SHP77 treated with DMSO at 0.1 percent for 48 hours (cell line): Measurements from ENCODE around the gene GPN3.
"Not testable (repeated sequence)": the region's sequence is repeated elsewhere in the genome, so short reads cannot be mapped to it uniquely, and the experiment has no call there.

Source experiments
- DNase-seq: peaks from one replicate; lab custom pipeline; 2025; lab: John Stamatoyannopoulos, UW

Gene GPN3

DNA sequence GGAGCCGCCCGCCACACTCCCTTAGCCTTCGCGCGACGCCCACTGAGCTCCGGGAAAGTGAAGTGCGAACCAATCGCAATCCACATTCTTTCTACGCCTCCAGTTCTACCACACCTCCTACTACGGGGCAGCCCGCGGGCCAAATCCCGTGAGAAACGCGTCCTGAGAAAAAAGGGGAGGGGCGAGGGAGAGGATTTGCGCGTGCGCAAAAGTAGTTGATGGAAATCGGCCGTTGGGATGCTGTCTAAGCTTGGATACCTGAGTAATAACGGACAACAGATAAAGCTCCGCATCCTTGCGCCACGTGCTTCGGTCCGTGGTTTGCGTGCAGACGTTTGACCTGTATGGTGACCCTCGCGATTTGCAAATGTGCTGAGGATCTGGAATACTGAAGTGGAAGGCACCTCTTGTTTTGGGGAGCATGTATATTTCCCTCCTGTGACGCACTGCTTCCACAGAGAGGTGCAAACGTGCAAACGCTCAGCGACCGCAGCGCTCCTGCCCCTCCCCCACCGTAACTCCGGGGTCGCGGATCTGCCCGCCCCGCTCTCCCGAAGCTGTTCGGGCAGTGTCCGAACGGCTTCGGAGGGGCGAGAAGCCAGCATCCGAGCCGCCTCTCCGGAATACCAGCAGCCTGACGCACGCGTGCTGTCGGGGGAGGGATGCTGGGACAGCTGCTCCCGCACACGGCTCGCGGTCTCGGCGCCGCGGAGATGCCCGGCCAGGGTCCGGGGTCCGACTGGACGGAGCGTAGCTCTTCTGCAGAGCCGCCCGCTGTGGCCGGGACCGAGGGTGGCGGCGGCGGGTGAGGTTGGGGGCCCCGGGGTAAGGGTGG, at the start of gene GPN3, which contains the start of gene FAM216A:
Gene GPN3 (minus strand): TSS at position 44 of the 835 bp plus-strand sequence. CDS start 54 bp downstream, outside the sequence.
Gene FAM216A (plus strand): TSS at position 632 of the 835 bp plus-strand sequence. CDS start 31 bp downstream, at position 663.
- peak; percentile 97 for DNase-seq

DNA sequence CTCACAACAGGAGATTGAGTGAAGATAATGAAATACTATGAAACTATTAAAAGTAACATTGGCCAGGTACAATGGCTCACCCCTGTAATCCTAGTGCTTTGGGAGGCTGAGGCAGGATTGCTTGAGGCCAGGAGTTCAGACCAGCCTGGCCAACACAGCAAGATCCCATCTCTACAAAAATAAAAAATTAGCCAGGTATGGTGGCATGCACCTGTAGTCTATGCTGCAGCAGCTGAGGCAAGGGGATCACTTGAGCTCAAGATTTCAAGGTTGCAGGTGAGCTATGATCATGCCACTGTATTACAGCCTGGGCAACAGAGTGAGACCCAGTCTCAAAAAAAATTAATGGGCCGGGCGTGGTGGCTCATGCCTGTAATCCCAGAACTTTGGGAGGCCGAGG, 48.9 kb upstream of the GPN3 start:
- no peak for DNase-seq

DNA sequence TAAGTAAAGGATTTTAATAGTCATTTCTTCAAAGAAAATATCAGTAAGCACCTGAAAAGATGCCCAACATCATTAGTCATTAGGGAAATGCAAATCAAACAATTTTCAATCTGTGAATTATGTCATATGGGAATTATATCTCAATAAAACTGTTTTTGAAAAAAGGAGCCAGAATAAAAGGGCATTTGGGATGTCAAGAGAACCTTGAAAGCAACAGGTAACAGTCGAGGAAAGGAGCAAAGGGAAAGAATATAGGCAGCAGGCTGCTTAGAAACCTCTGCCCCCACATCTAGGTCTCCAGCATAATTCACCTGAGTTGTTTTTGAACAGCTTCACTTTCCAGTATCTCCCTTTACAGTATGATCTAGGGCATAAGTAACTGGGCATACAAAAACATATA, 46.3 kb upstream of the GPN3 start:
- no peak for DNase-seq

DNA sequence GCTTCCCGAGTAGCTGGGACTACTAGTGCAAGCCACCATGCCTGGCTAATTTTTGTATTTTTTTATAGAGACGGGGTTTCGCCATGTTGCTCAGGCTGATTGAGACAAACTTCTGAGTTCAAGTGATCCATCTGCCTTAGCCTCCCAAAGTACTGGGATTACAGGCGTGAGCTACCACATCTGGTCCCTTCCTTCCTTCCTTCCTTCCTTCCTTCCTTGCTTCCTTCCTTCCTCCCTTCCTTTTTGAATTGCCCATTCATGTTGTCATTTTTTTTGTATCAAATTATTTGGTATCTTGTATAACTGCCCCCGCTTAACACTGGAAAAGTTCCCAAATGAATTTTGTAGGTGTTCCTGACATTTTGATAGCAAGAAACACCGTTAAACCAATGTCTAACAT, 45.8 kb upstream of the GPN3 start:
- no peak for DNase-seq

DNA sequence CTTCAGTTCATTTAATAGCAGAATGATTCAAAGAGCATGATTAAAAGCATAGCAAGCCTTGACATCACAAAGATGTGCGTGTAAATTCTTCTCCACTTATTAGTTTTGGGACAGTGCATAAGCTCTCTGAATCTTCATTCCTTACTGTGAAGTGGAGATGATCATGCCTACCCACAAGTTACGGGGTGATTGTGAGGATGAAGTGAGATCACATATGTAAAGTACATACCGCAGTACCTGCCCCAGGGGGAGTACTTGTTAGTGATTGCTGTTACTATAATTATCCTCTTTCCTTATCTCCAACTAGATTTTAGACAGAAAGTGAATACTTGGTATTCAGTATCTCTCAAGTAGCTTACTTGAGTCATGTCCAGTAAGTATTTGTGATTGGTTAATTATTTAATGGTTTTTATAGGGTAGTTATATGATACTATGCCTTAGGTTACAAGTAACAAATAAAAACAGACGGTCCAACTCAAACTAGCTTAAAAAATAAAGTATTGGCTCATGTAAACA, 40.1 kb upstream of the GPN3 start:
- DNase-seq: no peak

DNA sequence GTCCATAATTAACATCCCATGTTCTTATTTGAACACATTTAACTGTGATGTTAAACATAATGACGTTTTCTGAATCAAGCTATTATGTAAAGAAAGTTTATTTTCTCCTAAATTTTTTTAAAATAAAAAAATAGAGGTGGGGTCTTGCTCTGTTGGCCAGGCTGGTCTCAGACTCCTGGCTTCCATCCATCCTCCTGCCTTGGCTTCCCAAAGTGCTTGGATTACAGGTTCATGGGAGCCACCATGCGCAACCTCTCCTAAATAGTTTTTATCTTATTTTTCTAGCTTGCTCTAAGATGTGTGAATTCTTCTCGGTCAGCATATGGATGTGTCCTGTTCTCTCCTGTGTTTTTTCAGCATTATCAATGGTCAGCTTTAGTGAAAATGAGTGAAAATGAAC, 37.3 kb upstream of the GPN3 start:
- no peak for DNase-seq

DNA sequence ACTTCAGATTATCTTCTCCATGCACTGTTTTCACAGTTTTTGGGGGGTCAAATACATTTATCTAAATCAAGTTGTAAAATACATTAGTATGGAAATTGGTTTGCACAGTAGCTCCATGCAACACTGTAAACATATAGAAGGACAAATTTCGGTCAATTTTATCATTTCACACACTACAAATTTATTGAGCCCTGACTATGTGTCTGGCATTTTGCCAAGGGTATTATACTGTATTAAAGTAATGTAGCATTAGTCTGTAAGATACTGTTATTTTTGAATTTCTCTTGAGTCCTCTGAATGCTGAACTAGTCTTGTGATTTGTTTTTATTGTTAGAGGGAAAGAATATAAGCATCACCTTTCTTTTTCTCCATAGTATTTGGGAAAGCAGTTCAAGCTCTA, 35.4 kb upstream of the GPN3 start:
- DNase-seq: no peak

DNA sequence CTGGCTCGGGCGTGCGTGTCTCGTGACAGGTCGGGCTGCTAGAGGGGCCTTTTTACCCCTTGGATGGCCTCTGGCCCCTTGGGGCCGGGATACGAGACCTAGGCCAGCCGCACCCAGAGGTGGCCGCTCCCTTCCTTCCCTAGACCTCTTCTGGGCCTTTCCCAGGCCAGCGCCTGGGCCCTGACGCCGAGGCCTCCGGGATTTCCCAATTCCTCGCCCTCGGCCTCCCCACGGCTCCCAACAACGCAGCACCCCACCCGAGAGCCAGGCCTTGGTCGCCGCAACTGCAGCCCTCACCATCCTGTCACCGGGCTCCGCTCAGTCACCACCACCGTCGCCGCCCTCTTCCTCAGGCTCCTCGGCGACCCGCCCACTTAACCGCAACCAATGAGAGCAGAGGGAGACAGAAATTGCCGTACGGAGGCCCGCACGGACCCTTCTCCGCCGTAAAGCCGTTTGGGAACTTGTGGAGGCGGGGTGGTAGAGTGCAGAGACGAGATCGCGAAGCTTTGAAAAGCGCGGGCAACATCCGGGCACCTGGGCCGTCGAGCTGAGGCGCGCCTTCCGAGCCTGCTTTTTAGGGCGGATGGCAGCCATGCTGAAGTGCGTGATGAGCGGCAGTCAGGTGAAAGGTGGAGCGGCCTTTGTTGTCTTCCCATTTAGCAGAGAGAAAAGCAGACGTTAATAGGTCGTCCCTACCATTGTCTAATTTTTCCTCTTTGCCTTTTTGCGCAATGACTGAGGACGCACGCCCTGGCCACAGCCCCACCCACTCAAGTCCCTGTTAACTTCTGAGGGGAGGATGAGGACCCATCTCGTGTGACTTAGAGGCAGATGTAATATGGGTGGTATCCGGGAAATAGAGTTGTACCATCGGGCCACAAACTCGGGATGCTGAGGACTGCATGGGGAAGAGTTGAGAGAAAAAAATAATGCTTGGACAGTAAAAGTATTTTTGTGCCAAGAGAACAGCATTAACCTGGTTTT, 34.0 kb upstream of the GPN3 start, which contains the start of the genes RAD9B and VPS29:
Gene RAD9B (plus strand): TSS at position 580 of the 987 bp plus-strand sequence. CDS start 7 bp downstream, at position 587.
Gene VPS29 (minus strand): TSS at position 360 of the 987 bp plus-strand sequence. CDS start 60 bp downstream, at position 300.
- DNase-seq: peak; percentile 96

DNA sequence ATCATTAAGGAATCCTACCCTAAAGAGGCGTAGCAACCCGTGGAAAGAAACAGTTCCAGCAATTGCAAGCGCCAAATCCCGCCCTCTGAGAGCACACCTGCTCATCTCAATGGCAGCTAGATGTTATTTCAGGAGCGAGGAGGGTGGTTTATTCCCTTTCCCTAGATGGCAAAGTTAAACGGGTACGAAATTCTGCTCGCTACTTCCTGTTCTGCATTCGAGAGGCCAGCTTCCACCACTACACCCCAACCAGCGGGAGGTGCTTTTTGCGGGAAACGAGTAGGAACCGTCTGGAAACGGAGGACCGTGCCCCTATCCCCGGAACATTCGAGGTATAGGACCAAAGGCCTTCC, 33.3 kb upstream of the GPN3 start:
- no peak for DNase-seq

DNA sequence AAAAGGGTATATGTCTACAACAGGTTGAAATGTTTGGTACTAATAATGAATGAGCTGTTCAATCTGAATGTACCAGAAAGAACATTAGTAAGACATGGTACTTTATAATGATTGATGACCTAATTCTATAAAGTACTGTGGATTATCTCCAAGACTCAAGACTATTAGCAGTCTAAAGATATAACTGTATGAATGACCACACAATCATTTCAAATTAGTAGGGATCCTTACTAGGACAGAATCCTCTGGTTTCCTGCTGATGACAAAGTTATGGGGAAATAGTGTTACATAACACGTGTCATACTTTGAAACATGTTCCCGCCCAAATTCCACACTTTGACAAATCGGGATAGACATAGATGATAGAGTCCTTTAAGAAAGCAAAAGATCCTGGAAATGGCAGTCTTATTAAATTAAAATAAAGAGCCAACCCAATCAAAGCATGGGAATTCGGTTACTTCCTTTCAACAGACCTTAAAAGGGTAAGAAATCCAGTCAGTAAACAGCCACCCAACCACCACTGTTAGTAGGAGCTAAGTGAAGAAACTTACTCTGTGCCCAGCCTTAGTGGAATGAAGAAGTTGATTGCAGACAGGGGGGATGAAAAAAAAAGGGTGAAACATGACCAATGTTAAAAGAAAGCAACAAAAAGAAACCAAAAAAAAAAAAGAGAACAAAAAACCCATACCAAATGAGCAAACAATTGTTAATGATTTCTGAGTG, 31.1 kb upstream of the GPN3 start:
- DNase-seq: no peak

DNA sequence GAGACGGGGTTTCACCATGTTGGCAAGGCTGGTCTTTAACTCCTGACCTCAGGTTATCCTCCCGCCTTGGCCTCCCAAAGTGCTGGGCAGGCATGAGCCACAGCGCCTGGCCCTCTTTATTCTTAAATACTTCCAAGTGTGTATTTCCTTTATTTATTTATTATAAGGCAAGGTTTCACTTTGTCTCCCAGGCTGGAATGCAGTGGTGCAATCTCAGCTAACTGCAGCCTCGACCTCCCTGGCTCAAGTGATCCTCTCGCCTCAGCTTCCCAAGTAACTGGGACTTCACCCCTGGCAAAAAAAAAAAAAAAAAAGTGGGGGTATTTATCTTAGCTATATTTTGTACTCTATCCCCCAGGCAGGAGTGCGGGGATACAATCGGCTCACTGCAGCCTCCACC, 7.4 kb upstream of the GPN3 start:
- DNase-seq: no peak

DNA sequence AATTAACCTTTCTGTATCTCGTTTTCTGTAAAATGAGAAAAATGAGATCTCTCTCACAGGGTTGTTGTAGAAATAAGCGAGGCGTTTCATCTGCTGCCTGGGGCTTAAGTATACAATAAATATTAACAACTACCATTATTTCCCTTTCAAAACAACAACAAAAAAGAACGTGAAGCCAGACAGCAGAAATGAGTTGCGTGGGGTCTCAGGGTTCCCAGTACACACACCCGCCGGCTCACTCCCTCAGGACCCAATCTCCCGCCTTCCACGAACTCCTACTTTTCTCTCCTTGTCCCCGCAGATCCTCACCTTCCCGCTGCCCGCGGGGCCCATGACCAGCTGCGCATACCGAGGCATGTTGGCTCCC, 227 bp downstream of the GPN3 start:
- no peak for DNase-seq

DNA sequence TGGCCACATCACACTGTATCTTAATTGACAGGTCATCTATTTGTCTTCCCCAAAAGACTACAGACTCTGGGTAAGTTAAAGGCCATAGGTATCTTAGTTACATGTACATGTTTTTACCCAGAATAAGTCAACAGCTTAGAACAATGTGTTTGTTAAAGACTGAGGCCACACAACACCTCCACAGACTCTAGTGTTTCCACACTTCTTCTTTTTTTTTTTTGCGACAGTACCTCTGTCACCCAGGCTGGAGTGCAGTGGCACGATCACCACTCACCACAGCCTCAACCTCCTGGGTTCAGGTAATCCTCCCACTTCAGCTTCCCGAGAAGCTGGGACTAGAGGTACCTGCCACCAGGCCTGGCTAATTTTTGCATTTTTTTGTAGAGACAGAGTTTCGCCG, 1.3 kb downstream of the GPN3 start:
- no peak for DNase-seq

DNA sequence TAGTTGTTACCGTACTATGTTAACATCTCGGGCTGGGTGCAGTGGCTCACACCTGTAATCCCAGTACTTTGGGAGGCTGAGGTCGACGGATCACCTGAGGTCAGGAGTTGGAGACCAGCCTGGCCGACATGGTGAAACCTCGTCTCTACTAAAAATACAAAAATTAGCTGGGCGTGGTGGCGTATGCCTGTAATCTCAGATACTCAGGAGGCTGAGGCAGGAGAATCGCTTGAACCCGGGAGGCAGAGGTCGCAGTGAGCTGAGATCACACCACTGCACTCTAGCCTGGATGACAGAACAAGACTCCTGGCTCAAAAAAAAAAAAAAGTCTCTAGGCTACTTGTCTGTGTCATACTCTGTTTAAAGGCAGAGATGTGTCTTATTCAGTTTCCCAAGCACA, 2.3 kb downstream of the GPN3 start:
- not testable (repeated sequence) for DNase-seq

DNA sequence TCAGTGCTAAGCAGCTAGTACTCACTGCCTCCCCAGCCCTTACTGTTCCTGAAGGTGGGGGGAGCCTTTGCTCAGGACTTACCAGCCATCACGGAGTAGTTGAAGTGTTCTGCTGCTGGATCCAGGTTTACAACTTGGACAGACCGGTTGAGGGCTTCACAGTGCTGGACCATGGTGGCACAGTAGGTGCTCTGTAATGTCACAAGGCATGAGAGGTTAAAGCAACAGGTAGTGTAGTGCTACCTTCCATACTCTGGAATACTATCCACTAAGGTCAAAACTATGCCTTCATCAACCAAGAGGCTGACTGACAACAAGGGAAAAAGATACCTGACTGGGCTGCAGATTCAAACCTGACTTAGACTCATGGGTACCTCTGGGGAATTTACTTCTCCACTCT, 3.0 kb downstream of the GPN3 start:
- DNase-seq: no peak

DNA sequence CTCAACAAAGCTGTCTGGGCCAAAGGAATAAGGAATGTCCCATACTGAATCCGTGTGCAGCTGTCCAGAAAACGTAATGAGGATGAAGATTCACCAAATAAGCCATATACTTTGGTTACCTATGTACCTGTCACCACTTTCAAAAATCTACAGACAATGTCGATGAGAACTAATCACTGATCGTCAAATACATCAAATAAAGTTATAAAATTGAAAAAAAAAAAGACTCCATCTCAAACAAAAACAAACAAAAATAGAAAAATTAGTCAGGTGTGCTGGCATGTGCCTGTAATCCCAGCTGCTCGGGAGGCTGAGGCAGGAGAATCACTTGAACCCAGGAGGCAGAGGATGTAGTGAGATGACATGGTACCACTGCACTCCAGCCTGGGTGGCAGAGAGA, 6.9 kb downstream of the GPN3 start:
- DNase-seq: not testable (repeated sequence)

DNA sequence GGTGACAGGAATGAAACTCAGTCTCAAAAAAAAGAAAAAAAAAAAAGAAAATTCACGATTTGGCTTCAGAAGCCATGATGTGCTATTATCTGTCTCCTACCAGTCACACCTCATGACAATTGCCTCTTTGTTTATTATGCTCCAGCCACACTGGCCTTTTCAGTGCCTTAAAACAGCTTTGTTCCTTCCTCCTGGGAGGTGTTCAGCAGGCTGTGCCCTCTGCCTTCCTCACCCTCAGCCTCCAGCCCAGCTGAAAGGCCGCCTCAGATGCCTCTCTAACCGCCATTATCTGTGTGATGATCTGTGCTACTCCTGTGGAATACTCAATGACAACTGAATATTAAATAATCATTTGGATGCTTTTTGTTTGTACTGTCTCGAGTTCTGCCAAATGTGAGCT, 9.3 kb downstream of the GPN3 start:
- no peak for DNase-seq

DNA sequence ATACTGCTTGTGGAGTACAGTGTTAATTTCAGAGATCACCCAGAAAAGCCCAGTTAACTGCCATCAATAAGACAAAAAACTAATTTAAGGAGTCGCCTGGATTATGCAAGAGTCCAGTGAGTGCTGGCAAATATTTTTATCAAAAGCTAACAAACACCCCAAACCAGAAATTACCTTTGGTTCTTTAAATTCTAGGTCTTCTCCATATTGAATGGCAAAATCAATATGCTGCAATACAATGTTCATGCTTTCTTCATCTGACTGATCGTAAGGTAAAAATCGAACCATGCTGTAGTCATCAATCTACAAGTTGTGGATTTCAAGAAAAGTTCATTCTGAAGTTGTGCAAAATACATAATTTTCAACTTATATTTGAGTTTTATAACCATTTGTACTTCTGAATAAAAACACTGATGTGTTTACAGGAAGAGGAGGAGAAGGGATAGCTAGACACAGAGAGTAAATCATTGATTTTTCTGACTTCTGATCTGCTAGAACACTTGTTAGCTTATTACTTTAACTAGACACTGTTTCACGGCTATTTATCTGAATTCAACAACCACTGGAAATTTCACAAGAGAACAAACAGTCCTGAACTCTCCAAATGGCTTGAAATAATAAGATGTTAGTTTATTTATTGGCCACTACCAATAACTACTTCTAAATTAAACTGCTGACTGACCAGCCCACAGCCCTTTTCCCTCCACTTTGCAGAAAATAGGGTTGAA, 14.3 kb downstream of the GPN3 start:
- no peak for DNase-seq

DNA sequence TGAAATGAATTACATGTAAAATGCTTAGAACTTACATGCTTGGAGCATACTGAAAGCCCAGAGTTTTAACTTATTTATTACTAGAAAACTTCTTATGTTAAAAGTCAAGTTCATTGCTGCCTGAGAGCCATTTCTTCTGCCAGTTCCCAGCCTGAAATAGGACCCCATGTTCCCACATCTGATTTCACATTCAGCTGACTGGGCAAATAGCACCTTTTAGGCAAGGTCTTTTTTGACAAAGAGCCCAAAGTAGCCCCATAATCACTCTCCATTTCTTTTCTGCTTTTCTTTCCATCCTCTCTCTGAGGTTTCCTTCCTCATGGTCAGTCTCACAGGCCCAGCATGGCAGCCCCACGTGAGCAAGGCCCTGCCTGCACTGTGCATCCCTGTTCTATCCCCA, 16.8 kb downstream of the GPN3 start:
- no peak for DNase-seq

DNA sequence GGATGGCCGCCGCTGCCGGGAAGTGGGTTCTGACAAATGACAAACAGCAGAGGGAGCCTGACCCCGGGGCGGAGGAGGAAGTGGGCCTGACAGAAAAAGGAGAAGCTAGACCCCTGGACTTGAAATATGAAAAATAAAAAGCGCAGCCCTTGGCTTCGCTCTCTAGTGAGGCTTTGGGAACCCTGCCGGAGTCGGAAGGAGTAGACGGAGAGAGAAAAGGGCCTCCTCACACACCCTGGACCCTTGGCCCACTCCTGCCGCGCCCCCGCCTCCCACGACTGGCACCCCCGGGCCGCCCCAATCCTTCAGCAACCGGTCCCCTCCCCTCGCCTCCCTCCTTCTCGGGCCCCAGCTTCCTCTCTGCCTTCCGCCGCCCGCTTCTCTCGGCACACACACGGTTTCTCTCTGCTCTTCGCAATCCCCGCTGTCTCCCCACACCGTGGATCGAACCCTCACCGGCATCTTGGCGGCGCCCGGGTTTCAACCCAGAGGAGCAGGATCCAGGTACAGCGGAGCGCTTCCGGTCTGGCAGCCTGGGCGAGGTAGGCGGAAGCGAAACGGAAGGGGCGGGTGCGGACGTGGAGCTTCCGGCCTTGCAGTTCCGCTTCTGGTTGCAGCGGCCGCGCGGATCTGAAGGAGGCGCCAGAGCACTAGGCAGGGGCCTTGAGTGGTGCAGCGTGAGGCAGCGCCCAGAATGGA, 18.1 kb downstream of the GPN3 start, which contains the start of gene ARPC3:
Gene ARPC3 (minus strand): TSS at position 539 of the 699 bp plus-strand sequence. CDS start 77 bp downstream, at position 462.
- DNase-seq: peak; percentile 81
